Measurements from ENCODE around the gene OR2V1.
A peak's percentile ranks its signal among the peaks of the same experiment; 100 is the strongest.
"Not testable (repeated sequence)": the region's sequence is repeated elsewhere in the genome, so short reads cannot be mapped to it uniquely, and the experiment has no call there.

The OR2V1 gene

DNA sequence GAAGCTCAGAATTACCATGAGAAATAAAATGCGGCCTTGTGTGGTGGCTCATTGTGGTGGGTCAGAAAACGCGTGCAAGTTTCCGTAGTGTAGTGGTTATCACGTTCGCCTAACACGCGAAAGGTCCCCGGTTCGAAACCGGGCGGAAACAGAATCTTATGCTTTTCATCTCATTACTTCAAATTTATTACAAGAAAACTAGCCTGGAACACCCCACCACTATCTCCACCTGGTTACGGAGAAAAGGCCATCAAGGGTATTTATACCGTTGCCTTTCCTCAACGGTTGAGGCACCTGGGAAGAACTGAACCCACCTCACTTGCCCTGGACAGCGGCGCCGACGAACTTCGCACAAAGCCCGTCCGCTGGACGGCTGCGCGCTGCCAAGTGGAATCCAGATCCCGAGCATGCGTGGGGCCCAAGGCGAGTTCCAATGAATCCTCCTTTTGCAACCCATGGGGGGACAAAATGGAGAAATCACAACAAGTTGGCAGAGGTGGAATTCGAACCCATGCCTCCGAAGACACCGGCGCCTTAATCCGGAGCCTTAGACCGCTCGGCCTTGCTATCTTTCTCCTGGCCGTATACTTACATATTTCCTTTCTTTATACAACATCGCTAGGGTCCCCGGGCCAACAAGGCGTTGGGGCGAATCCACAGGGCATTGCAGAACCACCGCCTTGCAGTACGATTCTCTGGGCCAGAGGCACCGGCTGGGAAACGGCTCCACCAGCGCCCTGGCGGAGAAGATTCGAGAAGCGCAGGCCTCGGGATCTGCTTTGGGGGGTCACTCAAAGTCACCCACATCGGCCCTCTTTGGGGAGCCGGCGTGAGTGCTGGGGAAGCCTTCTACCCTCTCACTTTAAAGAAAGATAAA, 33.3 kb upstream of the OR2V1 start:
- Mint-ChIP-seq H3K27ac (peak overlapping the region; percentile 88), H3K27me3 (peaks cover 59% of the 10 kb centered on the region), H3K36me3 (ENCODE audit: low read depth) (no peaks in the 10 kb centered on the region), H3K4me1 (ENCODE audit: low read depth) (peaks cover 69% of the 10 kb centered on the region), H3K9me3 (peaks cover 2% of the 10 kb centered on the region), H3K4me3 (peak overlapping the region; percentile 61)
- peak; percentile 53 for DNase-seq

DNA sequence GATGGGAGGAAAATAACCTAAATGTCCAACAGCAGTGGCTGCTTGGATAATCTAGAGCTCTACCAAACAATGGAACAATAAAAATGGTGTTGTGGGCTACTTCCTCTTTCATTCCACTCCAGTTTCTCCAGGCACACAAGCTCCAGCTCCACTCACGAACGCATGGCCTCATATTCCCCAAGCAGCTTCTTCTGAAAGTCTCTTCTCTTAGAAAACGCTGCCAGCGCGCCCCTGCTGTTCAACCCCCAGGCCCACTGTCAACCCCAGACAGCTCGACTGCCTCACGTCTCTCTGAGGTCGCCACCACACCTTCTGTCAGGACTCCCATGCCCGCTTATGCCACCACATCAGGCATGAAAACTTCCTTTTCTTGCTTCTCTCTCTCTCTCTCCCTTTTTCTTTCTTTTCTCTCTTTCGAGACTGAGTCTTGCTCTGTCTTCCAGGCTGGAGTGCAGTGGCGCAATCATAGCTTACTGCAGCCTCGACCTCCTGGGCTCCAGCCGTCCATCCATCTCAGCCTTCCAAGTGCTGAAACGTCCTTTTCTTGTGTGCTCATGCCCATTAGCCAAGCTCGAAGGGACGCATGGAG, 32.6 kb upstream of the OR2V1 start:
- H3K4me1 Mint-ChIP-seq (ENCODE audit: low read depth) = peaks cover 65% of the 10 kb centered on the region
- peak overlapping the region; percentile 61 for H3K4me3 Mint-ChIP-seq
- H3K36me3 Mint-ChIP-seq (ENCODE audit: low read depth) = no peaks in the 10 kb centered on the region
- DNase-seq = no peak
- H3K27ac Mint-ChIP-seq = peak overlapping the region; percentile 88
- H3K9me3 Mint-ChIP-seq = peaks cover 2% of the 10 kb centered on the region
- H3K27me3 Mint-ChIP-seq = peaks cover 51% of the 10 kb centered on the region

DNA sequence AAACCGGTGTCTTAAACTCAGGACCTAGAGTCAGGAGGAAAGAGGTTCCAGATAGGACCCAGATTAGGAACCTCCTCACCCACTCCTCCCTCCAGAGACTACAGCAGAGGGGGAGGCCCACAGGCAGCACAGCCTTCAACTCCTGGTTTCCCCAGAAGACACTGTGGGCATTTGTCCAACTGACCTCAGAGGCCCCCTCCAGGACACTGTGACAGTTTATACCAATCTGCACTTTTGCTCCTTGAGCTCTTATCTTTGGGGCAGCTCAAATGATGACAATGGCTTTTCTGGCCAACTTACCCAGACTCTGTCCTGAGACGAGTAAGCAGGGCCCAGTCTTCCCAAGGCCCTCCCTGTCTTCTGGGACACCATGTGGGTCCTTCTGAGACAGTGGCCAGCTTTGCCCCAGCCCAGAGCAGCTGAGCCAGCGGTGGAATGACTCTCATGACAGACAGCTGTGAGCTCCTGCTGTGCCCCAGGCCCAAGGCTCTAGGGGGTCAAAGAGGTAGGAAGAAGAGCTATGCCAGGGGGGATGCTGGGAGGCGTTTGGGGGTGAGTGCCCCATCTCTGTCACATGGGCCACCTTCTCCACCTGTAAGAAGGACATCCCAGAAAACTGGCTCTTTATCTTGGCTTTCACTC, 30.7 kb upstream of the OR2V1 start:
- peak overlapping the region; percentile 94 for H3K27ac Mint-ChIP-seq
- DNase-seq = peak; percentile 45
- H3K36me3 Mint-ChIP-seq (ENCODE audit: low read depth) = no peaks in the 10 kb centered on the region
- peaks cover 48% of the 10 kb centered on the region for H3K4me1 Mint-ChIP-seq (ENCODE audit: low read depth)
- H3K4me3 Mint-ChIP-seq = peak overlapping the region; percentile 69
- H3K27me3 Mint-ChIP-seq = peaks cover 32% of the 10 kb centered on the region
- H3K9me3 Mint-ChIP-seq = peaks cover 2% of the 10 kb centered on the region

DNA sequence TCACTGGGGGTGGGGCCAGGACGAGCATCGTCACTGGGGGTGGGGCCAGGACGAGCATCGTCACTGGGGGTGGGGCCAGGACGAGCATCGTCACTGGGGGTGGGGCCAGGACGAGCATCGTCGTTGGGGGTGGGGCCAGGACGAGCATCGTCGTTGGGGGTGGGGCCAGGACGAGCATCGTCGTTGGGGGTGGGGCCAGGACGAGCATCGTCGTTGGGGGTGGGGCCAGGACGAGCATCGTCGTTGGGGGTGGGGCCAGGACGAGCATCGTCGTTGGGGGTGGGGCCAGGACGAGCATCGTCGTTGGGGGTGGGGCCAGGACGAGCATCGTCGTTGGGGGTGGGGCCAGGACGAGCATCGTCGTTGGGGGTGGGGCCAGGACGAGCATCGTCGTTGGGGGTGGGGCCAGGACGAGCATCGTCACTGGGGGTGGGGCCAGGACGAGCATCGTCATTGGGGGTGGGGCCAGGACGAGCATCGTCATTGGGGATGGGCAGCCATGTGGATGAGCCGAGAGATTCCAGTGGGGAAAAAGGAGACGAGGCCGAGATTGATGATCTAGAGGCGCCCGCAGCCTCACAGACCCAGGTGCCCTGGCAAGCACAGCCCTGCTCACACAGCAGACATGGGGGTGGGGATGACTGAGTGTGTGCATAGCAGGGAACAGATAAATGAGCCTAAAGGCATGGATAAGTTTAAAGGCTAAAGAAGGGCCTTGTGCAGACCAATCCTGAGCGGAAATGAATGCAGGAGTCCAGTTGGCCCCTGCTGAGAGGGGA, 30.0 kb upstream of the OR2V1 start:
- peak overlapping the region; percentile 94 for H3K27ac Mint-ChIP-seq
- DNase-seq = peak; percentile 82
- peaks cover 25% of the 10 kb centered on the region for H3K27me3 Mint-ChIP-seq
- peak overlapping the region; percentile 69 for H3K4me3 Mint-ChIP-seq
- peaks cover 42% of the 10 kb centered on the region for H3K4me1 Mint-ChIP-seq (ENCODE audit: low read depth)
- H3K36me3 Mint-ChIP-seq (ENCODE audit: low read depth); H3K9me3 Mint-ChIP-seq: not testable (repeated sequence)

DNA sequence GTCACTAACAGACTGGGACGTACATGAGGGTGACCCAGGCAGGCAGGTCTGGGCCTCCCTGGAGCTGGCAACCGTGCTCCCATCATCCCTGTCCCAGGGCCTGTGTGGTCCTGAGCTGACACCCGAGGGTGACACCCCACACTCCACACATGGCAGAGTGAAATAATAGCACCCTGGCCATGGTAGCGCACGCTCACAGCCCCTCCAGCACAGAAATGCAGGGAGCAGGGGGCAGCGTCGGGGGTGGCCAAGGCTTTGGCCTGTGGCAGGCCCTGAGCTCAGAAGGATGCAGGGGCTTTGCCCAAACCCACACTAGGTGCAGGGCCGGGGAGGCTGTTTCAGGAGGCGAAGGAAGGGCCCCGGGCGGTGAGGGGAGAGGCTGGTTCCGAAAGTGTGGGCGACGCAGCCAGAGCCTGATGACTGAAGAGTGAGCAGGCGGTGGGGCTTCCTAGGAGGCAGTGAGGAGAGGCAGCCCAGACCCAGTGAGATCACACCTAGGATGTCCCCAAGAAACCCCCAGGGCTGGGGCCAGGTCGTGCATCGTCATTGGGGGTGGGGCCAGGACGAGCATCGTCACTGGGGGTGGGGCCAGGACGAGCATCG, 29.3 kb upstream of the OR2V1 start:
- H3K27ac Mint-ChIP-seq = peak overlapping the region; percentile 91
- peak; percentile 83 for DNase-seq
- H3K4me1 Mint-ChIP-seq (ENCODE audit: low read depth) = peaks cover 37% of the 10 kb centered on the region
- peak overlapping the region; percentile 66 for H3K4me3 Mint-ChIP-seq
- peaks cover under 1% of the 10 kb centered on the region for H3K9me3 Mint-ChIP-seq
- H3K36me3 Mint-ChIP-seq (ENCODE audit: low read depth) = no peaks in the 10 kb centered on the region
- peaks cover 18% of the 10 kb centered on the region for H3K27me3 Mint-ChIP-seq

DNA sequence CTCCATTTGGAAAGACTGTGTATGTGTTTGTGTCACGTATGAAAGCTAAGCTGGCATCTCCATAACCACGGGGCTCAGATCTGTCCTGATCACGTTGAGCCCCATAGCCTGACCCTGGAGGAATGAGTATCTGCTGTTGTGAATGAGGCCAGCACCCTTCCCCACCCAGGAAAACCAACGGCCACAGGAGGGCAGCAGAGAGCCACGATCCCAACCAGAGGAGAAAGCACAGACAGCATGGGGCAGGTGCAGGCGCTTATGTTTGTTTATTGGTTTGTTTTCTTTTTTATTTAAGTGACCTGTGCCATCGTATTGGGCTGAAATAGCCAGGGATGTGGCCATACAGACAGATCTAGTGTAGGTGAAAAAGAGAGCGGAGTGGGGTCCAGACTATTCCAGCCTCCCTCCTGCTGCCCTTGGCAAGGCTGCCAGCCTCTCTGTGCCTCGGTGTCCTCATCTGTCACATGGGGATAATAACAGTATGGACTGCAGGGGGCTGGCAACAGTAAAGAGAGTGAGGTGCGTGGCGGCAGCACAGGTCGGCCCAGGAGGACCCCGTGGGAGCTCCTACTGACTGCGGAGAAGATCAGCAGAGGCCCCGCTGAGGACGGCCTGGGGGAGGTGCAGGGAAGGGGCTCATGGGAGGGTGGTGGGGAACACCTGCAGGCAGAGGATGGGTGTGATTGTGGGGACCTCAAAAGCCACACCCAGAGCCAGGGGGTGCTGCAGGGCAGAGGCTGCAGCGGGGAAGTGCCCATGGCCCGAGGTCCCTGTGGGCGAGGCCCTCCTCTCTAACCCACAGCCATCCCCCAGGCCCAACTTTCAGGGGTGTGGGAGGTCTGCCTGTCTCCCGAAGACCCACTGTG, 28.6 kb upstream of the OR2V1 start:
- H3K27me3 Mint-ChIP-seq = peaks cover 14% of the 10 kb centered on the region
- no peaks in the 10 kb centered on the region for H3K36me3 Mint-ChIP-seq (ENCODE audit: low read depth)
- H3K4me1 Mint-ChIP-seq (ENCODE audit: low read depth) = peaks cover 36% of the 10 kb centered on the region
- no peaks in the 10 kb centered on the region for H3K9me3 Mint-ChIP-seq
- DNase-seq = peak; percentile 96
- peak overlapping the region; percentile 79 for H3K27ac Mint-ChIP-seq
- H3K4me3 Mint-ChIP-seq = peak overlapping the region; percentile 14

DNA sequence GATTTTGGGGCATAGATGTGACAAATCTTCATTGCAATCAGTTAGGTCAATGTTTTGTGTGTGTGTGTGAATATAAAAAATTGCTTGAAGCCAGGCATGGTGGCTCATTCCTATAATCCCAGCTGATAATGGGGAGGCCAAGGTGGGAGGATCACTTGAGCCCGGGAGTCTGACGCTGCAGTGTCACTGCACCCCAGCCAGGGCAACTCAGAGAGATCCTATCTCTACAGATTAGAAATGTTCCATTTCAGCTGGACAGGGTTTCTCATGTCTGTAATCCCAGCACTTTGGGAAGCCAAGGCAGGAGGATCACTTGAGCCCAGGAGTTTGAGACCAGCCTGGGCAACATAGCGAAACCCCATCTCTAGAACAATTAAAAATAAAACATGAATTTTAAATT, 27.9 kb upstream of the OR2V1 start:
- Mint-ChIP-seq H3K4me1 (ENCODE audit: low read depth) (peaks cover 38% of the 10 kb centered on the region), H3K4me3 (no peak overlapping the region), H3K36me3 (ENCODE audit: low read depth) (no peaks in the 10 kb centered on the region), H3K9me3 (no peaks in the 10 kb centered on the region), H3K27ac (no peak overlapping the region), H3K27me3 (peaks cover 13% of the 10 kb centered on the region)
- DNase-seq = no peak

DNA sequence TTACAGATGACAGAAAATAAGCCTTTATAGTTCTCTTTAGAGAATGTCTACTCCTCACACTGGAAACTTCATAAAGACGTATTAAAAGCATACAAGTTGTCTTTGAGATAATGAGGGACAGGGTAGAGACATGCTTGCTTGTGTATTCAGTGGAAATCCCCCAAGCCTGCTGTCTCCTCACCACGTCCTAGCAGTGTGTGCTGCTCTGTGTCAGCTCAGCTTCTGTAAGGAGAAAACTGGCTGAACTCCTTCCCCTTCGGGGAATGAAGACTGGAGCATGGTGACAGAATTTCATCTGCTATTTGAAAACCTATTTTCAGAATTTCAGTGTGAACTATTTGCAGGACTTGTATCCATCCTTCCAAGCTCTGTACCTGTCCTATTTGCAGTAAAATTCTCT, 25.8 kb upstream of the OR2V1 start:
- no peak overlapping the region for H3K27ac Mint-ChIP-seq
- H3K36me3 Mint-ChIP-seq (ENCODE audit: low read depth) = no peaks in the 10 kb centered on the region
- no peaks in the 10 kb centered on the region for H3K9me3 Mint-ChIP-seq
- no peak overlapping the region for H3K4me3 Mint-ChIP-seq
- peaks cover 8% of the 10 kb centered on the region for H3K27me3 Mint-ChIP-seq
- H3K4me1 Mint-ChIP-seq (ENCODE audit: low read depth) = peaks cover 24% of the 10 kb centered on the region
- DNase-seq = no peak

DNA sequence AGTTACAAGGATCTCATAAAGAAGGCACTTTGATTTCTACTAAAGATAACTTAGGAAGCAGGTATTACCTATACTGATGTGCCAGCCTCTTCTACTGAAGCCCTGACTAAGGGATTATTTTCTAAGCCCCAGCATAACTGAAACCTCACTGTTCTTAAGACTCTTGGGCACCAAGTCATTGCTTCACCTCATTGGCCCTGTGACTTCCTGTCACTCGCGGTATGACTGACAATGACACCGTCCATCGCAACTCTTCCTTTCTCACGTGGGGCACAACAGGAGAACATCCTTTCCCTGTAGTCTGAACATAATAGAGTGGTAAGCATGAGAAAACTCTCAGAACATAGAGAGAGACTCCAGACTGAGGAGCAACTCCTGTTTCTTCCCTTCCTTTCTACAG, 22.8 kb upstream of the OR2V1 start:
- Mint-ChIP-seq H3K27ac (no peak overlapping the region), H3K4me3 (no peak overlapping the region), H3K9me3 (no peaks in the 10 kb centered on the region), H3K27me3 (peaks cover 33% of the 10 kb centered on the region), H3K4me1 (ENCODE audit: low read depth) (peaks cover 4% of the 10 kb centered on the region), H3K36me3 (ENCODE audit: low read depth) (no peaks in the 10 kb centered on the region)
- no peak for DNase-seq

DNA sequence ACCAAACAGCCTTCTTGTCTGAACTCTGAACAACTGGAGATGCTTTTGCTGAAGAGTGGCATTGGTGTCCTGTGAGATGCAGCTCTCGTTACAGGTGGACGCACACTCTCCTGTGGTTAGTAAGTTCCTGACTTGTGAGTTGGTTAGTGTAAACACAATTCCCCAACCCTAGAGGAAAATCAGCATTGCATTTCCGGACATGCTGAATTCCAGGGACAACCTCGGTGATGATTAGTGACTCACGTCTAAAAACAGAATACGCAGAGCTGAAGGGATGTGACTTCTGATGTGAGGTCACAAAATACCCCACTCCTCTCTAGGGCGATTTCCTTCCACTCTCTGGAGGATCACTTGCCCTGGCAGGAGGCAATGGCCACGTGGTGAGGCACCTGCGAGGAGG, 21.4 kb upstream of the OR2V1 start:
- H3K36me3 Mint-ChIP-seq (ENCODE audit: low read depth) = no peaks in the 10 kb centered on the region
- H3K27me3 Mint-ChIP-seq = peaks cover 43% of the 10 kb centered on the region
- H3K9me3 Mint-ChIP-seq = no peaks in the 10 kb centered on the region
- DNase-seq = no peak
- H3K4me3 Mint-ChIP-seq = no peak overlapping the region
- H3K4me1 Mint-ChIP-seq (ENCODE audit: low read depth) = peaks cover 4% of the 10 kb centered on the region
- no peak overlapping the region for H3K27ac Mint-ChIP-seq

DNA sequence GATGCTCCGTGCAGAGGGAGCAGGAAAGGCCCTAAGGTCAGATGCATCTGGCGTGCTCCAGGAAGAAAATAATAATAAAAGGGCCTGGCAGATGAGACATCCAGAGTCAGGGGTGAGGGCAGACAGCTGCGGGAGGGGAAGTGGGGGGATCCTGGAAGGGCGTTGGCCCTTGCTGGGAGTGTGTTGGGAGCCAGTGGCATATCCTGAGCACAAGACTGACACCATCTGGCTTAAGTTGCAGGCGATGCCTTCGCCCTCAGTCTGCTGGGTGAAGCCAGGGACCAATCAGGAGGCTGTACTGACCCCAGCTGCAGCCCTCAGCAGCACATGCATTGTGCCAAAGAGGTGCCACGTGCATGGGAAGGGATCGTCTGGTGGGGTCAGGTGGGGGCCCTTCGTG, 20.2 kb upstream of the OR2V1 start:
- DNase-seq = no peak
- peaks cover 4% of the 10 kb centered on the region for H3K4me1 Mint-ChIP-seq (ENCODE audit: low read depth)
- H3K9me3 Mint-ChIP-seq = no peaks in the 10 kb centered on the region
- H3K4me3 Mint-ChIP-seq = no peak overlapping the region
- peaks cover 48% of the 10 kb centered on the region for H3K27me3 Mint-ChIP-seq
- H3K36me3 Mint-ChIP-seq (ENCODE audit: low read depth) = no peaks in the 10 kb centered on the region
- no peak overlapping the region for H3K27ac Mint-ChIP-seq

DNA sequence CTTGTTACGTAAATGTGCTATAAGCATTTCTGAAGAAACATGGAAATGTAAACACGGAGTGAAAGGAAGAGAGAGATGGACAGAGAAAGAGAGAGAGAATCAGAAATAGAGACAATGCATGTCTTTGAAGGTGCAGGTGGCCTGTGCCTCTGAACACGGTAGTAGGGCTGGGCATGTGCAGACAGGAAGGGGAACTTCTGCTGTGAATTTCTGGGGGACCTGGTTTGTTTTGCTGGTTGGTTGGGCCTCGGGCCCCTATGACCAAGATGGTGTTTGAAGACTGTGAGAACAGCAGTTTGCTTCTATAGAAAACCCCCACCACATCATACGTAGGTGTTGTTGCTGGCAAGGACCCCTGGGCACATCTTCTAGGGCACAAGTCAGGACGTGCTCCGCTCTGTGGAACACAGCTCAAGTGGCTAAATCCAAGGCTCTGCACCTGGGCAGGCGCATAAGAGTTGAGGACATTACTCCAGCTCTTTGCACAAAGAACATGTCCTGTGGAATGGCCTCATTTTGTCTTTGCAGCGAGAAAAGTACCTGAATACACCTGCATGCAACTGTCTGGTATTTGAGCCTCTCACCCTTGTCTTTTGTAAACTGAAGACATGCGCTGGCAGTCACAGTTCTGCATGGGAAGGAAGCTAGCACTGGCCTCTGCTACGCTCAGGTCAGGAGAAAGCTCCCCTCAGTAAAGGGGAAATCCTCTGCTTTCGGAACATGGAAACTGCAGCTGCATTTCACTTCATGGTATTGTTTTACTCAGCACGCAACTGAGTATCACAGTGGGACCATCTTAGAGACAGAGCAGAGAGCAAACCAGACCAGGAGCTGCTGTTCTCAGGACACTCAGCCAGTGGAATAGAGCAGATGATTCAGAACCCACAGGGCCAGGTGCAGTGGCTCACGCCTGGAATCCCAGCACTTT, 19.1 kb upstream of the OR2V1 start:
- H3K4me1 Mint-ChIP-seq (ENCODE audit: low read depth) = peaks cover 4% of the 10 kb centered on the region
- H3K27me3 Mint-ChIP-seq = peaks cover 55% of the 10 kb centered on the region
- H3K9me3 Mint-ChIP-seq = no peaks in the 10 kb centered on the region
- H3K4me3 Mint-ChIP-seq = no peak overlapping the region
- H3K27ac Mint-ChIP-seq = no peak overlapping the region
- H3K36me3 Mint-ChIP-seq (ENCODE audit: low read depth) = no peaks in the 10 kb centered on the region
- DNase-seq = no peak

DNA sequence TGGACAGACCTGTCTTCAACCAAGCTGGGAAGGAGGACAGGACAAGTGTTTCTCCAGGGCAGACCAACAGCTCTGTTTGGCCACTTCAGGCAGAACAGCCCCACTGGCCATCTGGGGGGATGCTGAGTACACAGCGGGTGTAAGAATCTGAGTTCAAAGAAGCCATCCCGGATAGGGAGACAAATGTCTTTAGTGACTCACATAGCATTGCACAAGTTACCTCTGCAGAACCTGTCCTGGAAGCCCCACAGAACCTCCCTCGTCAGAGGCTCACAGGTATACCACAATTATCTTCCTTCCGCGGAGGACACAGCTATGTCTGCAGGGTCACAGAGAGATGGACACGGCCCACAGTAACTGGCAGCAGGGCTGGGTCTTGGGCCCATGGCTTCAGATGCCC, 18.4 kb upstream of the OR2V1 start:
- Mint-ChIP-seq H3K4me3 (no peak overlapping the region), H3K9me3 (no peaks in the 10 kb centered on the region), H3K27me3 (peaks cover 59% of the 10 kb centered on the region), H3K27ac (no peak overlapping the region), H3K36me3 (ENCODE audit: low read depth) (no peaks in the 10 kb centered on the region), H3K4me1 (ENCODE audit: low read depth) (peaks cover 4% of the 10 kb centered on the region)
- DNase-seq = no peak
